Measurements from ENCODE around the gene CYP2R1.
"Not testable (repeated sequence)": the region's sequence is repeated elsewhere in the genome, so short reads cannot be mapped to it uniquely, and the experiment has no call there.

The CYP2R1 gene

DNA sequence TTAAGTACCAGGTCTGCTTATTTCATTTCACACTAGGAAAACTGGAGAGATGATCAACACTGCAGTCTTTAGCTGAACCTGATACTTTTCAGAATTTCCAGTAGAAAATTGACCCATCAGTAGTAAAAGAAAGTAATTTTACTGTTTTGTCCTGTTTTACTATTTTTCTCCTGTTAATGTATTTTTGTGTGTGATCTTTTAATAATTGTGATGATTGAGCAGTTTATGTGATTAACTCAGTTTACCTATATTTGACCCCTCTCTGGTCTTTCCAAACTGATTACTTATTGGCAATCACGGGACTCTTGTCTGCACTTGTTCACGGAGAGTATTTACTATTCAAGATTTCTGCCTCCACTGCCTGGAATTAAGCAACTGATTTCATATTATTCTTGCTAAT, 546 bp upstream of the CYP2R1 start:
- no peak for DNase-seq (ENCODE audit: low read depth in 2 of 2)

DNA sequence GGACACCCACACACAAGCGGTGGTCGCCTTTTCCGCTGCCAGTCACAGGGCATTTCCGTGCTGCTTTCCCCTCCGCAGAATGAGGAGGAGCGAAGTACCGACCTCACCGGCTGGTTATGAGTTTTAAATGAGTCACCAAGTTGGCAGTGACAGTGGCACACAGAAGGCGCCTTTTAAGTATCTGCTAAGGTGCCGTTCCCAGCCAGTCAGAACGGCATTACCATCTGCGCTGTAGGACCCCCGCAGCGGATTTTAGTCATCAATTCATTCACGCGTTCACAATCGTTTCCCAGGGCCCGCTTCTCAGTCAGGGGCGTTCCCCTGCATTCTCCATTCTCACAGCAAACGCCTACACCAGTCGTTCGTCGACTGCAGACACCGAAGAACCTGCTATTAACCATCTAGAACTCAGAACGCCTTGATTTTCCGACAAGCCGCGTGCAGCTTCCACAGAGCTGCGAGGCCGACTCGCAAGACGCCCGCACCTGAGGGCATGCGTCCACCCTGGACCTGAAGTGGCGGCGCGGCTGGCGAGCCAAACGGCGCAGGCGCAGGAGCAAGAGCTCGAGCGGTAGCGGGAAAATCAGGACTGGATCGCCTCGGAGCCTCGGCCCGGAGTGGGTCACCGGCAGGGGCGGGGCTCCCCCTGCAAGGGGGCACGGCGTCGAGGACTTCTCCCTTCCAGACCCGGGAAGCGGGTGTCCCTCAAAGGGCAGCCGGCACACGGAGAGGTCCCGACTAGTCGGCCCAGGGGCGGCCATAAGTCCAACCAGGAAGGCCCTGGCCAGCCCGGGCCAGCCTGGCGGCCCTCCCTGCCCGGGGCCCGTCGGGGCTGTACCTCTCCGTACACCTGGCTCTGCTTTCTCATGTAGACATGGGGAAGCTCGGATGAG, 642 bp downstream of the CYP2R1 start:
- peak; percentile 69 to 70 for DNase-seq (ENCODE audit: low read depth in 2 of 2)

DNA sequence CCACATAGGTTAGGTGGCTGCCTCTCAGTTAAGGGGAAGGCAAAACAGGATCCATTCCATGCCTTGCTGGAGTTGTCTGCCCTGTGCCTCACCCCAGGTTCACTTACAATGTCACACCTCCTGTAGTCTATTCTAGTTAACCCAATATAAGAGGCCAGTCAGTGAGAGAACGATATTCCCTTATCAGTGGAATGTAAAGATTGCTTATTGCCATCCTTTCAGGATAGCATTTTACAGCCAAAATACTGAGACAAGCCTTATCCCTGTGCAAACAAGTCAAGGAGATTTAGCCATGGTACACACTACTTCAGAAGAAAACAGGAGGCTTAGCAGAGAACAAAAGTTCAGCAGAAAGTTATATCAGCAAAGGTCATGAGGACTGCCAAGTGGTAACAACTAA, 5.5 kb downstream of the CYP2R1 start:
- no peak for DNase-seq (ENCODE audit: low read depth in 2 of 2)

DNA sequence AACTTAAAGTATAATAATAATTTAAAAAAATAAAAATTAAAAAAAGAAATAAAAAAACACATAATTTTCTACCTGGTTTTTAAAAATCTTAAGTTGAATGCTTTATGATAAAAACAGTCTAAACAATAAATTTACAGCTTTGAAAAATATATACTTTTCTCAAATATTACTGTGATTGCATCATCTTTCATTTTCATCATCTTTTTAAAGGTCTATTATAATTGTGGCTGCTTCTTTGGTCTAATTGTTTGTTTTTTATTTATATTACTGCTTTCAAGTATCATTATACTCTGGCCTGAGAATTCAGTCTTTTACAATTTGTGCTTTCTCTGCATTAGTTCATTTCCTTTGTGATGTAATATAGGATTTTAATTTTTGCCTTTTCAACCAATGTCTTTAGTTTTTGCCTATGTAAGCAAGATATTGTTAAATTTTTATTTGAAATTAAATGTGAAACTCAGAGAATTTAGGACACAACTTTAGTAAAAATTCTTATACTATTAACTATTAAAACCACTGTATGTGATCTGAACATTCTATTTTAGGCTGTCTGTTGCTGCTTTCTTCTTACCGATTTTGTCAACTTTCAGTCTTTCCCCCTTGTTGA, 7.3 kb downstream of the CYP2R1 start:
- DNase-seq (ENCODE audit: low read depth in 2 of 2) = no peak

DNA sequence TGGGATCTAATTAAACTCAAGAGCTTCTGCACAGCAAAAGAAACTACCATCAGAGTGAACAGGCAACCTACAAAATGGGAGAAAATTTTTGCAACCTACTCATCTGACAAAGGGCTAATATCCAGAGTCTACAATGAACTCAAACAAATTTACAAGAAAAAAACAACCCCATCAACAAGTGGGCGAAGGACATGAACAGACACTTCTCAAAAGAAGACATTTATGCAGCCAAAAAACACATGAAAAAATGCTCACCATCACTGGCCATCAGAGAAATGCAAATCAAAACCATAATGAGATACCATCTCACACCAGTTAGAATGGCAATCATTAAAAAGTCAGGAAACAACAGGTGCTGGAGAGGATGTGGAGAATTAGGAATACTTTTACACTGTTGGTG, 8.3 kb downstream of the CYP2R1 start:
- DNase-seq (ENCODE audit: low read depth in 2 of 2) = not testable (repeated sequence)

DNA sequence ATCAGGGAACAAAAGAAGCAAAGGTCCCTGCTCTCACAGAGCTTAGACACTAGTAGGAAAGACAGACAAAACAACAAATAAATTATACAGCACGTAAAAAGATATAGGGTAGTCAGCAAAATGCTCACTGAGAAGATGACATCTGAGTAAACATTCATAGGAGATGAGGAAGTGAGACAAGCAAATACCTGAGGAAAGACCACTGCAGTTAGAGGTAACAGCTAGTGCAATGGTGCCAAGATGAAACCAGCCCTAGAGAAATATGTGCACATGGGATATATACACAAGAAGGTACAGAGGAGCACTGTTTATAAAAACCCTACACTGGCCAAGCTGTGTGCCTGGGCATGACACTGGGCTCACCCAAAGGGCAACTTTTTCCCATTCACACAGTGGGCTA, 9.8 kb downstream of the CYP2R1 start:
- DNase-seq (ENCODE audit: low read depth in 2 of 2) = no peak

DNA sequence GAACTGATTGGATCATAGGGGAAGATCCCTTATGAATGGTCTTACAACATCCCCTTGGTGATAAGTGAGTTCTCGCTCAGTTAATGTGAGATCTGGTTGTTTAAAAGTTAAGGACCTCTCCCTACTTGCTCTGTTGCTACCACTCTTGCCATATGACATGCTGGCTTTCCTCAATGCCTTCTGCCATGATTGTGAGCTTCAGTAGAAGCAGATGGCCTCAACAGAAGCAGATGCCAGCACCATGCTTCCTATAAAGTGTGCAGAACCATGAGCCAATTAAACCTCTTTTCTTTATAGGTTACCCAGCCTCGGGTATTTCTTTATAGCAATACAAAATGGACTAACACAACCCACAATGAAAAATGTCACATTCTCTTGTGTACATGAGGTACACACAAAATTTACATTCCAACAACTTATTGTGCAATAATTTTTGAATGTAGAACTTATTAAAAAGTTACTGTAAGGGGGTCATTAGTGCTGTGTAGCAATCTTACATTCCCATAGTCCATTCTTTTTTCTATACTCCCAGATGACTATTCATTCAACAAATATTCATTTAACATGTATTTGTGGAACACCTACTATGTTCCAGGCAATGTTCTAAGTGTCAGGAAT, 10.3 kb downstream of the CYP2R1 start:
- DNase-seq (ENCODE audit: low read depth in 2 of 2) = no peak

DNA sequence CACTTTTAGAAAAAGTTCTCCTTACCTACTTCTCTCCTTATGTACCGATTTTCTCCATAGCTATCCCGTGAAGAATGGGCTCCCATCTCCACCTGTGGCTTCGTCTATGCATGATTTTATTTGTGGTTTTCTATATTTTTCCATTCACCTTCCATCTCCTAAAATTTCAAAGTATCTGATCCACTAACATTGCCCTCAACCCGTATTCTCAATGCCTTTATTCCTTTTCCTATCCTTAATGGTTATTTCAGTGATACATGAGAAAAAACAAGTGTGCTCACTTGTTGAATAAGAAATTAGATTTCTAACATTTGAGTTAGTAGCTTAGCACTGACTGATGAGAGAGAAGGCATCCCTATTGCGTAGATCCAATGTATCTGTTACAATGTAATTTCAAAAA, 16.9 kb downstream of the CYP2R1 start:
- no peak for DNase-seq (ENCODE audit: low read depth in 2 of 2)

DNA sequence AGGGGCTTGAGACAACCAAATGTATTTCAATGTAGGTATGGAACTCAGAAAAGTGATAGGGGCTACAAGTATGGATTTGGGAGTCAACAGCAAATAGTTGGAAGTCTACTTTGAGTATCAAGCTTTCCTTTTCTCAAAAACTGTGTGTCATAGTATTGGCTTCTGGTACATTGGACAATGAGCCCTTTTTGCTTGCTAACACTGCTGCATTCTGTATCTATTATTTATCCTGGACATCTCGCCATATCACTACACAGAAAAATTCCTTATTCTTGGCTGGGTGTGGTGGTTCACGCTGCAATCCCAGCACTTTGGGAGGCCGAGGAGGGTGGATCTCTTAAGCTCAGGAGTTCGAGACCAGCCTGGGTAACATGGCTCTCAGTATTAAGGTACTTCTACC, 18.4 kb downstream of the CYP2R1 start:
- DNase-seq (ENCODE audit: low read depth in 2 of 2) = no peak

DNA sequence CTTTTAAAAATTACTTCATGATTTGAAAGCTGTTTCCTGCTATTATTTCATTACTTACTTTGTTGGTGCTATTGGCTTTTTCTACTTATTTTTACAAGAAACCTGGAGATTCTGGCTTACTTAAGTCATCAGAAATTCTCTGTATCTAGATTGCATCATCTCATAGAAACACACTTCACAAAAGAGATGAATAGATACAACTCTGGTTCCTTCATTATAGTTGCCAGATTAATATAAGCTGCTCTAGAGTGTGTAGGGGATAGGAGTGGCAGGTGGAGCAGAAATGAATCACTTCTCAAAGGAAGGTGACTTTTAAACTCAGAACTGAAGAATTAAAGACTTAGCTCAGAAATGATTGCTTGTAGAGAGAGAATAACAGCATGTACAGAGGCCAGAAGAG, 20.0 kb downstream of the CYP2R1 start:
- no peak for DNase-seq (ENCODE audit: low read depth in 2 of 2)

DNA sequence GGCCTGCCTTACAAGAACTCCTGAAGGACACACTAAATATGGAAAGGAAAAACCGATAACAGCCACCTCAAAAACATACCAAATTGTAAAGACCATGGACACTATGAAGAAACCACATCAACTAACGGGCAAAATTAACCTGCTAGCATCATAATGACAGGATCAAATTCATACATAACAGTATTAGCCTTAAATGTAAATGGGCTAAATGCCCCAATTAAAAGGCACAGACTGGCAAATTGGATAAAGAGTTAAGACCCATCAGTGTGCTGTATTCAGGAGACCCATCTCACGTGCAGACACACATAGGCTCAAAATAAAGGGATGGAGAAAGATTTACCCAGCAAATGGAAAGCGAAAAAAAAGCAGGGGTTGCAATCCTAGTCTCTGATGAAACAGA, 28.3 kb downstream of the CYP2R1 start:
- DNase-seq (ENCODE audit: low read depth in 2 of 2) = not testable (repeated sequence)

DNA sequence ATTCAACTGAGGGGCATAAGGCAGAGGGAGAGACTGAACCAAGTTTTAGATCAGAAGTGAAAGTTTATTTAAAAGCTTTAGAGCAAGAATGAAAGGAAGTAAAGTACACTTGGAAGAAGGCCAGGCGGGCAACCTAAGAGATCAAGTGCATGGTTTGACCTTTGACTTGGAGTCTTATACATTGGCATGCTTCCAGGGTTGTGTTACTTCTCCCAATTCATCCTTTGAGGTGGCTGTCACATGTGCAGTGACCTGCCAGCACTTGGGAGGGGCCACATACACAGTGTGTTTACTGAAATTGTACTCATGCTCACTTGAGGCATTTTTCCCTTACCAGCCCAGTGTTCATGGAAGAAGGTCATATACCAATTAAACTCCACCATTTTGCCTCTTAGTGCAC, 30.4 kb downstream of the CYP2R1 start:
- no peak for DNase-seq (ENCODE audit: low read depth in 2 of 2)

DNA sequence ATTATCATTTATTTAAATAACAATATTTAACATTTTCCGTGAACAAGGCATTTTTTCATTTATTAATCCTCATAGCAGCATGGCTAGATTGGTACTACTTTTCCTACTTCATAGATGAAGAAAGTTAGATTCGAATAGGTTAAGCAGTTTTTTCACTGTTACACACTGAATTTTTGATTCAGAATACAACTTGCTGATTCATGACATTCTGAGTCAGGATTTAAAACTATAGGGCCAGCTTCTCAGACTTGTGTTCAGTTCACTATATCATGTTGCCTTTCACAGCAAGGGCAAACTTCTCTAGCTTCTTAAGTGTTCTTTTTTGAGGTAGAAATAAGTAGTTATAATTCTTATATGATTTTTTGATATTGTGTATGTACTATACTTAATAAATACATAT, 31.5 kb downstream of the CYP2R1 start:
- no peak for DNase-seq (ENCODE audit: low read depth in 2 of 2)

DNA sequence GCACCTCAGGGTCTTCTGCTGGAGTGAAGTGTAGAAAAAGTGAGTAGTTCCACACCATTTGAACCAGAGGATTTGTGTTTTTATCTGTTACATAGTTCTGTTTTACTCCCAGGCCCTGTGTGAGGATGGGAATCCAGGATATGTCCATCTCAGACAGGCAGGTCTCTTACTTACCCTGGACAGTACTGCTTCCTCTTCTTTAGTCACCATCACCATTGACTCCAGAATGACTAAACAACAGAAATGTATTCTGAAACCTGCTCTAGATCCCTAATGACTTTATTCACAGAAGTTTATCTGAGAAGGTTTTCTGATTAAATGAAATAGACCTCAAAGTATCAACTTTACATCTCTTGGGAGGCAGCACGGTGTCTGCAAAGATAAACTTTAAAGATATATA, 33.6 kb downstream of the CYP2R1 start:
- DNase-seq (ENCODE audit: low read depth in 2 of 2) = no peak

DNA sequence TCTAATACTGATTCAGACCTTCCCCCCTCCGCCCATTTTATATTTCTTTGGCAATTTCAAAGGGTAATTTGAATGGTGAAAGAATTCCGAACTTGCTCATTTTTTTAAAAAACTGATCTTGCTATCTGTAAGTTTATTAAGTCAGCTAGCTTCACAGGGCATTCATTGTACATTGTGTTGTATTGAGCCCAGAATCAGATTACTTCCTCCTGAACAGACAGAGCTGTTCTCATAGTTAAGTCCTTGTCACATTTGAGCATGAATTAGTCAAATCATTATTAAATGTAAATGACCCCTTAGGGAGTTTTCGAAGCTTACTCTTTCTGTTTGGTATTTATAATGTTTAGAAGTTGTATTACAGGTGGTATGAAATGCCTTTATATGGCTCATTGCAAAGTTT, 34.4 kb downstream of the CYP2R1 start:
- DNase-seq (ENCODE audit: low read depth in 2 of 2) = no peak

DNA sequence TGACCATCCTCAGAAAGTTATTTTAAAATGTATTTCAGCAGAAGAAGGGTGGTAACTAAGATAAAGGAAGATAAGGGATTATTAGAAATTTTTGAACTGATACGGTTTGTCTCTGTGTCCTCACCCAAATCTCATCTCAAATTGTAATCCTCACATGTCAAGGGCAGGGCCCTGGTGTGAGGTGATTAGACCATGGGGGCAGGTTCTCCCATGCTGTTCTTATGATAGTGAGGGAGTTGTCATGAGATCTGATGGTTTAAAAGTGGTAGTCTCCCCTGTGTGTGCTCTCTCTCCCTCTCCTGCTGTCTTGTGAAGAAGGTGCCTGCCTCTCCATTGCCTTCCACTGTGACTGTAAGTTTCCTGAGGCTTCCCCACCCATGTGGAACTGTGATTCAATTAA, 36.1 kb downstream of the CYP2R1 start:
- DNase-seq (ENCODE audit: low read depth in 2 of 2) = no peak

DNA sequence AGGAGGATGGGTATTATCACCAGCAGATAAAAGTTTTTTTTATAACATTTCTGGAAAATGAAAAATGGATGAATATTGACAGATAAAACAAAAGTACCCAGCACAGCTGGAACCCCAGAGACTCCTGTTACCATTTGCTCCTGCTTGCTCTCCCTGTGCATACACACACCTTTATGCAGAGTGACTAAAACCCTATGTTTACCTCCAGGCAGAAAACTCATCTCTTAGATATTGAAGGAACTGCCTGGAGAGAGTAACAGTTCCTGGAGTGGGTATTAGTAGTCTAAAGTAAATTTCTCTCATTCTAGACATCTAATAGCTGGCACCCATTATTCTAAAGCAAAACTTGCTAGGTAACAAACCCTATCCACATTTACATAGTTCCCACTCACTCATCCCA, 38.0 kb downstream of the CYP2R1 start:
- no peak for DNase-seq (ENCODE audit: low read depth in 2 of 2)

DNA sequence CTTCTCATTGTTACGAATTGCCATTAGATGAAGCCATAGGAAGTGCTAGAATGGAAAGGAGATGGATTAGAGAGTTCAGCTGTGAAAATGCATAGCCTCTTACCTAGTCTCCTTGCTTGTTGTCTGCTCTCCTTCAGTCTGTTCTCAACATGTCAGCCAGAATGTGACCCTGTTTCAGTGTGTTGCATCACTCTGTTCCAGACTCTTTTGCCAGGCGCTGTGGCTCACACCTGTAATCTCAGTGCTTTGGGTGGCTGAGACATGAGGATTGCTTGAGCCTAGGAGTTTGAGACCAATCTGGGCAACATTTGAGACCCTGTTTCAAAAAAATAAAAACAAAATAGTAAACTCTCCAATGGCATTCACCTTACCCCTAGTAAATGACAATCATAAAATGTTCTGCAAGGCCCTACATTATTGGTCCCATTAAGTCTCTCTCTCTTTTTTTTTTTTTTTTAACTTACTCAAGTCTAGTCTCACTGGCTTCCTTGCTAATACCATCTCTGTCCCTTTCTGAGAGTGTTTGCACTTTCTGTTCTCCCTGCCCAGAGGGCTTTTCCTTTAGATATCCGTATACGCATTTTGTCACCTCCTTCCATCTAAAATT, 39.4 kb downstream of the CYP2R1 start:
- no peak for DNase-seq (ENCODE audit: low read depth in 2 of 2)

DNA sequence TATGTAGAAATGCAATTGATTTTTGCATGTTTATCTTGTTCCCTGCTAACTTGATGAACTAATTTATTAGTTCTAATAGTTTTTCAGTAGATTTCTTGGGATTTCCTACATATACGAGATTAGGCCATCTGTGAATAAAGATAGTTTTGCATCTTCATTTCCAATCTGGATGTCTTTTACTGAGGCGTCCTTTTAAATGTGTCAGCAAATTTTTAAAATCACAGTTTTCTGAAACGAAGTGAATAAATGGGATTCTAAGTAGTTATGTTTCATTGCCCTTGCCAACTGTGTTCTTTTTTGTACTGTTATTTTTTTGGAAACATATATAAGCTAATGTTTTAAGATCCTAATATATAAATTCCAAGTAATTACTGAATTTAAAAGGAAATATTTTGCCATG, 50.0 kb downstream of the CYP2R1 start:
- no peak for DNase-seq (ENCODE audit: low read depth in 2 of 2)

DNA sequence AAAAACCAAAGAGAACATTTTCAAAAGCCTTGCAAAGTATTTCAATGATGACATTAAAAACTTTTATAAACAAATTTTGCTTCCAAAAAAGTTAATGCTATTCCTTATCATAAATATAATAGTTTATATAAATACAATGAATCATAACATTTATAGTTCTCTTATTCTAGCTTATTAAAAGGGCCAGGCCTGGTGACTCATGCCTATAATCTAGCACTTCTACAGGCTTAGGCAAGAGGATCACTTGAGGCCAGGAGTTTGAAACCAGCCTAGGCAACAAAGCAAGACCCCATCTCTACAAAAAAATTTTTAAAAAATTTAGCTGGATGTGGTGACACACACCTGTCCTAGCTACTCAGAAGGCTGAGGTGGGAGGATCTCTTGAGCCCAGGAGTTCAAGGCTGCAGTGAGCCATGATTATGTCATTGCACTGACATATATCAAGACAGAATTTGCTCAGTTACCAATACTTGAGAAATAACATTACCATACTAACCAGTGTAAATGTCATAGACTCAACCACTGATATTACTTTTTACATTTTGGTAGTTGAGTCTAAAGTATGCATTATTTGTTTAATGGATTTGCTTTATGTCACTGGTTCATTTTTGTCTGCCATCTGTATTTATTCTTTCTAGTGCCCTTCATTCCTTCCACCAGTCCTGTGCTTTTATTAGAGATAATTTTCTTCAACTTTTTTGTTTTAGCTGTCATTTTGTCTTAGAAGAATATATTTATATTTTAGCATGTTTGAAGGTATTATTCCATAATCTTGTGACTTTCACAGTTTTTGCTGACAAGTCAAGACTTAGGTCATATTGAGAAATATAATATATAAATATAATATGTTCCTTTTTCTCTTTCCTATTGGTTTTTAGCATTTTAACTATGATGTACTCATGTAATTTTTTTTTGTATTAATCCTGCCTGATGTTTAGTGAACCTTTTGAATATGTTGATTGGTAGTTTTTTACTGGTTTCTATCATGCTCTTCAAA, 56.2 kb downstream of the CYP2R1 start:
- no peak for DNase-seq (ENCODE audit: low read depth in 2 of 2)

Measured in stimulated activated CD8-positive, alpha-beta memory T cell treated with anti-CD3 and anti-CD28 coated beads, Interleukin-7, amount 100 ng/mL, for 1 hour (primary cell).